BJ (cell line): Measurements from ENCODE around the gene VWA3B. TPM values are rescaled to one million over a fixed set of nuclear protein-coding genes. Genes with fewer than 3 reads are reported as not detected.

Experiments
- CTCF ChIA-PET: fragments of 350-600 bp; formaldehyde crosslinking; extraction: SDS; loops from one replicate; lab custom pipeline; 2021; ENCODE audit warnings: antibody characterized with exemption, inconsistent platforms; lab: Yijun Ruan, JAX
- POLR2A ChIA-PET: fragments of 300-600 bp; sonication (Branson Sonifier 250); formaldehyde crosslinking; extraction: SDS; loops from one replicate; lab custom pipeline; 2021; ENCODE audit warnings: antibody characterized with exemption; lab: Charles Lee
- DNase-seq: peaks from one replicate; pipeline ENCODE4 v3.0.0-alpha.2; 2011; ENCODE audit warnings: low read depth
- H3K27me3 ChIP-seq: 2 replicates; pipeline ENCODE4 v1.6.0; 2011; ENCODE audit warnings: low read length; ENCODE audit not compliant: control insufficient read depth, insufficient read depth
- H3K36me3 ChIP-seq: 2 replicates; pipeline ENCODE4 v1.5.1; 2011; ENCODE audit warnings: low read length; ENCODE audit not compliant: control insufficient read depth, insufficient read depth
- H3K4me3 ChIP-seq: 2 replicates; pipeline ENCODE4 v1.5.1; 2011; ENCODE audit warnings: low read depth, mild to moderate bottlenecking, control low read depth, low read length
- polyA plus RNA-seq: library from polyadenylated mRNA; depleted of rRNA; stranded (reverse); fragments of >200 nt; gene quantifications from 2 replicates; pipeline ENCODE4 v1.2.3, GENCODE V29; 2011; rRNA removed
- TF ChIP-seq, protein P1 (sequence below): IDR thresholded peaks from 2 replicates; pipeline ENCODE4 v1.5.1; 2011; ENCODE audit warnings: low read depth, mild to moderate bottlenecking, control low read depth, inconsistent platforms, low read length, moderate library complexity; ENCODE audit not compliant: insufficient read depth

The VWA3B gene
- polyA plus RNA-seq, 1 experiment, result not detected

DNA sequence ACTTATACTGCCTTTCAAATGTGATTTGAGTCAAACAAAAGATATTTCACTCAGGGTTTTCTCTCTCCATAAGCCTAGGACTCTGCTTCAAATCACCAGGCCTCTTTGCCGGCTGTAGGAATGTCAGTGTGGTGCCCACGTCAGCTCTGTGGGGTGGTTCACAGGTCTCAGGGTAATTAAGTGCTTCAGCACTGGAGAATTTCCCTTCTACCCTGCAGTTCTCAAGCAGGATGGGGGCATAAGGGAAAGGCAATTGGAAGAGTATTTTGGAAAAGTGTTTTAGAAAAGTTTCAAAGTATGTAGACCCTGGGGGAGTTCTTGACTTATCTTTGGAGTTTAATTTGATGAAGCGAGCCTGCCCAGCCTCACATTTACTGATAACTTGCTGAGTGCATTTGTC is 268.9 kb downstream of the VWA3B start:
- no peak for DNase-seq

DNA sequence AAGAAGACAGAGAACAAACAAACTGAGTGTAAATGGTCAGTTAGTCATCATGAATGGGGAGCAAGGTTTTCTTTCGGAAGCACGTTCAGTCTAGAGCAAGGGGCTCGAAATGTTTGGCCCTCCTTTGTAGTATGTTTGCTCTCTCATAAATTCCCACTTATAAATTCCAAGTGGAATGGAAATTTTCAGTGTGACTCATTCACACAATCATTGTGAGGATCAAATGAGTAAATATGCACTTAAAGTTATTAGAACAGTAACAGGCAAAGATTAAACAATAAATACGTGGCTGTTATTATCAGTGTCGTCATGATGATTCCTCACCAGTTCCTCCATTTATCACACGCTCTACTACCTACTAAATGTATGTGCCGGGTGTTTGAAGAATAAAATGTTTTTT is 269.8 kb downstream of the VWA3B start:
- Histone ChIP-seq H3K4me3 (no peak overlapping the region), H3K27me3 (no peaks in the 10 kb centered on the region), H3K36me3 (no peaks in the 10 kb centered on the region)
- ChIA-PET POLR2A (no interaction called here), CTCF (interaction anchor here (0.7 kb wide), 1 partner anchor 79 kb away, joined by 3 read pairs; no protein-coding TSS in a partner anchor)
- TF ChIP-seq, protein P1, sequence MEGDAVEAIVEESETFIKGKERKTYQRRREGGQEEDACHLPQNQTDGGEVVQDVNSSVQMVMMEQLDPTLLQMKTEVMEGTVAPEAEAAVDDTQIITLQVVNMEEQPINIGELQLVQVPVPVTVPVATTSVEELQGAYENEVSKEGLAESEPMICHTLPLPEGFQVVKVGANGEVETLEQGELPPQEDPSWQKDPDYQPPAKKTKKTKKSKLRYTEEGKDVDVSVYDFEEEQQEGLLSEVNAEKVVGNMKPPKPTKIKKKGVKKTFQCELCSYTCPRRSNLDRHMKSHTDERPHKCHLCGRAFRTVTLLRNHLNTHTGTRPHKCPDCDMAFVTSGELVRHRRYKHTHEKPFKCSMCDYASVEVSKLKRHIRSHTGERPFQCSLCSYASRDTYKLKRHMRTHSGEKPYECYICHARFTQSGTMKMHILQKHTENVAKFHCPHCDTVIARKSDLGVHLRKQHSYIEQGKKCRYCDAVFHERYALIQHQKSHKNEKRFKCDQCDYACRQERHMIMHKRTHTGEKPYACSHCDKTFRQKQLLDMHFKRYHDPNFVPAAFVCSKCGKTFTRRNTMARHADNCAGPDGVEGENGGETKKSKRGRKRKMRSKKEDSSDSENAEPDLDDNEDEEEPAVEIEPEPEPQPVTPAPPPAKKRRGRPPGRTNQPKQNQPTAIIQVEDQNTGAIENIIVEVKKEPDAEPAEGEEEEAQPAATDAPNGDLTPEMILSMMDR, result no peak
- DNase-seq, result no peak

More for the DNA sequence above, 268.9 kb downstream of the VWA3B start:
- TF ChIP-seq, protein P1, result no peak
- POLR2A ChIA-PET, result no interaction called here
- Histone ChIP-seq H3K36me3 (no peaks in the 10 kb centered on the region), H3K27me3 (no peaks in the 10 kb centered on the region), H3K4me3 (no peak overlapping the region)
- CTCF ChIA-PET, result no interaction called here

DNA sequence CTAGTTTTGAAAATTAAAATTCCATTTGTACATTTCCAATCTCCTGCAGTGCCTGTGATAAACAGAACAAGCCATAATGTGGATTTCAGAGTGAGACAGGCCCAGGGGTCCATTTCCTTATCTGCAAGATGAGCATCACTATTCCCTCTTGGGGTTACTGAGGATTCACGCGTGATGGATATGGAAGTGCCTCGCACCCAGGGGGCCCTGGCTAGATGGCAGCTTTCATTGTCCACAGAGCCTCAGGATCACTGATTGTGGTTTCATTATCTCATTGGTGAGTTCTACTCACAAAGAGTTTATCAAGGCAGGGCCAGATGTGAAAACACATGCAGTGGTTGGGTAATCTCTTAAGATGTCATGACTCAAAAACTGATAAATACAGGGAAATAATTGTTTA is 270.9 kb downstream of the VWA3B start:
- H3K36me3 ChIP-seq, result no peaks in the 10 kb centered on the region
- TF ChIP-seq, protein P1, result no peak
- H3K27me3 ChIP-seq, result no peaks in the 10 kb centered on the region
- DNase-seq, result no peak
- no peak overlapping the region for H3K4me3 ChIP-seq
- POLR2A ChIA-PET, result no interaction called here
- CTCF ChIA-PET, result no interaction called here

DNA sequence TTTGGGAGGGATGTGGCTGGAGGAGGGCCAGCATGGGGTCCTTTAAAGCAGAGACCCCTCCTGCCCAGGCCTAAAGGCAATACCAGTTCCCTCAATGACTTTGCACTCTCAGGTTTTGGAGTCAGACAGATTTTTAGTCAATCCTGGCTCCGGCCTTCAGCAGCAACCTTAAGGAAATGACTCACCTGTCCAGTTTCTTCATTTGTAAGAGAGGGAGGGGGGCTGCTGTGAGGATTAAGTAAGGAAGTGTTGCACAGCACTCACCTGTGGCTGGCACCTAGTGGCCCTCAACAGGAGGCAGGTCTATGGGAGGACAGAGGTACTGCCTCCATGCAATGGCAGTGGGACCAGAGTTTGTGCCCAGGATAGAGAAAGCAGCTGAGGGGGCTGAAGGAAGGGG is 273.0 kb downstream of the VWA3B start:
- no peak for DNase-seq
- no peaks in the 10 kb centered on the region for H3K27me3 ChIP-seq
- POLR2A ChIA-PET, result no interaction called here
- H3K4me3 ChIP-seq, result no peak overlapping the region
- no peaks in the 10 kb centered on the region for H3K36me3 ChIP-seq
- TF ChIP-seq, protein P1, result no peak
- CTCF ChIA-PET, result no interaction called here

Other genes starting within 250 kb of the VWA3B start
- 11.8 and 15.1 TPM in 2 replicates for gene TMEM131, start 91.2 kb upstream of the VWA3B start, polyA plus RNA-seq